KOPT-K1 (cell line): ENCODE data around the gene RFC2.
"Not testable (repeated sequence)": the region's sequence is repeated elsewhere in the genome, so short reads cannot be mapped to it uniquely, and the experiment has no call there.

Experiments
- H3K27ac ChIP-seq: fragments of 200-600 bp; sonication (generic); 2 replicates; pipeline ENCODE4 v1.5.1; 2016; ENCODE audit warnings: antibody characterized with exemption, mild to moderate bottlenecking, low read depth, low read length; ENCODE audit not compliant: poor library complexity, severe bottlenecking
- H3K36me3 ChIP-seq: fragments of 200-600 bp; sonication (generic); 2 replicates; pipeline ENCODE4 v1.5.1; 2017; ENCODE audit warnings: antibody characterized with exemption, mild to moderate bottlenecking, low read length, moderate library complexity; ENCODE audit not compliant: insufficient read depth
- H3K9me3 ChIP-seq: fragments of 200-600 bp; sonication (generic); 2 replicates; pipeline ENCODE4 v1.5.1; 2017; ENCODE audit warnings: antibody characterized with exemption, low read length, mild to moderate bottlenecking; ENCODE audit not compliant: insufficient read depth, poor library complexity, severe bottlenecking

RFC2 gene

DNA sequence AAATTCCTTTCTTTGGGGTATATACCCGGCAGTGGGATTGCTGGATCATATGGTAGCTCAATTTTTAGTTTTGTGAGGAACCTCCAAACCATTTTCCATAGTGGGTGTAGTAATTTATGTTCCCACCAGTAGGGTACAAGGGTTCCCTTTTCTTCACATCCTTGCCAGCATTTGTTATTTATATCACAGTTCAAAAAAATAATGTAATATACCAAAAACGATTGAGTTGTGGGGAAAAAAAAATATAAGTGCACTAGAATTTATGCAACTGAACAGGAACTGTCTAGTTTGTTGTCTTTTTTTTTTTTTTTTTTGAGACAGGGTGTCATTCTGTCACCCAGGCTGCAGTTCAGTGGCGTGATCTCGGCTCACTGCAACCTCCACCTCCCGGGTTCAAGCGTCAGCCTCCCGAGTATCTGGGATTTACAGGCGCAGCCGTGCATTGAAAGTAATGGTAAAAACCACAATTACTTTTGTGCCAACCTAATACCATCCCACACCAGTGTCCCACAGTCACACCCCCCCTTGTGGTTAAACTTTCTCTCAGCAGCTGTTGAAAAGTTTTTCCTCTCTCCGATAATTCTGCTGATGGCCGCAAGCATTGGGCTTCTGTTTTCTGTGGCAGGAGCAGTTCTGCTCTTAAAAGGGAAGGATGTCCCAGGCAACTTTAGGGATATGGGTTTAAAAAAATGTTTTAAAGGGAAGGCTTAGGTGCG lies 51.2 kb downstream of the RFC2 start:
- Histone ChIP-seq H3K27ac (no peak overlapping the region), H3K36me3 (peaks cover 19% of the 10 kb centered on the region), H3K9me3 (no peaks in the 10 kb centered on the region)

DNA sequence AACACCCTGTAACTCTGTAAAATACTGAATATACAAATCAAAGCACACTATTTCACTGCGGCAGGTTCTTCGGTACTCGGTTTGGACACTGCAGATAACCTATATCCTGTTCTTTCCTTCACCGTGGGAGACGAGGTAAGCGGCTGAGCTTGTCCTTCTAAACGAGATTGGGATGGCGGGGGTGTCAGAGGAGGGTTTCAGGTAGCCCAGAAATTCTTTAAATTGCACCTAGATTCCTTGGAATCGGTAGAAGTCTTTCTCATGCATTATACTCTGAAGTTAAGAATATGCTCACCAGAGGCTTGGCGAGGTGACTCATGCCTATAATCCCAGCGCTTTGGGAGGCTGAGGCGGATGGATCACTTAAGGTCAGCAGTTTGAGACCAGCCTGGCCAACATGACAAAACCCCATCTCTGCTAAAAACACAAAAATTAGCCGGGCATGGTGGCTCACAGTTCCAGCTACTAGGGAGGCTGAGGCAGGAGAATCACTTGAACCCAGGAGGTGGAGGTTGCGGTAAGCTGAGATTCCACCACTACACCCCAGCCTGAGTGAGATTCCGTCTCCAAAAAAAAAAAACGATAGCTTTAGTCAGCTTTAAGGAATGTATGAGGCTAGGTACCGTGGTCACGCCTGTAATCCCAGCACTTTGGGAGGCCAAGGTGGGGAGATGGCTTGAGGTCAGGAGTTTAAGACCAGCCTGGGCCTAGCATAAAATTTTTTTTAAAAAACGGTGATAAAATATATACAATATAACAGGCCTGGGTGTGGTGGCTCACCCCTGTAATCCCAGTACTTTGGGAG lies 54.4 kb downstream of the RFC2 start:
- Histone ChIP-seq H3K27ac (no peak overlapping the region), H3K9me3 (no peaks in the 10 kb centered on the region), H3K36me3 (peaks cover 50% of the 10 kb centered on the region)

- H3K9me3 ChIP-seq, result no peaks in the 10 kb centered on the region
These were observed 56.6 kb downstream of the RFC2 start for GRCh38 chr7:74197449-74198124.

DNA sequence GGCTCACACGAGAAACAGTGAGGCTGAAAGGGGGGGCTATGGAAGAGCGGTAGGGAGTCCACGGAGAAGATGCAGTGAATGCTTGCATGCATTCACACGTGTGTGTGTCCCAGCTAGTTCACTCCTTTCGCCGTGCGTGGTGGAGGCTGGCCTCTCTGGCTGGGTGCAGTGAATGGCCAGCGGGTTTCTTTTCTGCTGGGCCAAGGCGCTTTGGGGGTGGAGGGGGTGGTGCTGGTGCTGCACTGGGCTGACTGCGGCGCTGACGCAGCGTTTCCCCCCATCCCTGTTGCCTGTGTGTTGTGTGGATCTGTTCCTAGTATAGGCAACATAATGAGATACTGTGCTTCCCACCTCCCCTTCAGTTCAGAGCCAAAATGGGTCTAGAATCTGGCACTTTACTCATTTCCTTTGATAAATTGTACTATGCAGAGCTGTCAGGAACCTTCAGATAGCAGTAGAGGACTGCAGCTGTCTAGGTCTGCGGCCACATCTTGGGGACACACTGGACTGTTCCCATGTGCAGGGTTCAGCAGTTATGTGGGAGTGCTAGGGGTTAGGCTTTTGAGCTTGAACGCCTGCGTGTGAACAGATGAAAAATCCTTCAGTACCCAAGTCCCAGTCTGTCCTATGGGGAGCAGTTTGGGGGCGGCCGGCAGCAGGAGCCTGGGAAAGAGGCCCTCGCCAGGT lies 58.1 kb downstream of the RFC2 start:
- H3K9me3 ChIP-seq, H3K27ac ChIP-seq: not testable (repeated sequence)
- H3K36me3 ChIP-seq, result peaks cover 86% of the 10 kb centered on the region

More at GRCh38 chr7:74197449-74198124, 56.6 kb downstream of the RFC2 start:
- peaks cover 71% of the 10 kb centered on the region for H3K36me3 ChIP-seq
- H3K27ac ChIP-seq, result no peak overlapping the region

- H3K9me3 ChIP-seq, H3K27ac ChIP-seq: not testable (repeated sequence)
- peaks cover 94% of the 10 kb centered on the region for H3K36me3 ChIP-seq
These were observed 58.9 kb downstream of the RFC2 start for GRCh38 chr7:74195139-74195860.

GRCh38 chr7:74194686-74195085 lies 59.5 kb downstream of the RFC2 start:
- no peak overlapping the region for H3K27ac ChIP-seq
- peaks cover 97% of the 10 kb centered on the region for H3K36me3 ChIP-seq
- no peaks in the 10 kb centered on the region for H3K9me3 ChIP-seq

- H3K36me3 ChIP-seq, result peaks cover 97% of the 10 kb centered on the region
- H3K27ac ChIP-seq, result no peak overlapping the region
- no peaks in the 10 kb centered on the region for H3K9me3 ChIP-seq
These were observed 60.3 kb downstream of the RFC2 start for GRCh38 chr7:74193913-74194312.

GRCh38 chr7:74193054-74193453 lies 61.1 kb downstream of the RFC2 start:
- Histone ChIP-seq H3K9me3 (no peaks in the 10 kb centered on the region), H3K27ac (no peak overlapping the region), H3K36me3 (peaks cover 99% of the 10 kb centered on the region)

- Histone ChIP-seq H3K27ac (no peak overlapping the region), H3K36me3 (peaks cover 100% of the 10 kb centered on the region), H3K9me3 (no peaks in the 10 kb centered on the region)
These were observed 63.0 kb downstream of the RFC2 start for GRCh38 chr7:74191231-74191630.

- no peak overlapping the region for H3K27ac ChIP-seq
- H3K36me3 ChIP-seq, result peaks cover 100% of the 10 kb centered on the region
These were observed 63.9 kb downstream of the RFC2 start for GRCh38 chr7:74190259-74190658.

DNA sequence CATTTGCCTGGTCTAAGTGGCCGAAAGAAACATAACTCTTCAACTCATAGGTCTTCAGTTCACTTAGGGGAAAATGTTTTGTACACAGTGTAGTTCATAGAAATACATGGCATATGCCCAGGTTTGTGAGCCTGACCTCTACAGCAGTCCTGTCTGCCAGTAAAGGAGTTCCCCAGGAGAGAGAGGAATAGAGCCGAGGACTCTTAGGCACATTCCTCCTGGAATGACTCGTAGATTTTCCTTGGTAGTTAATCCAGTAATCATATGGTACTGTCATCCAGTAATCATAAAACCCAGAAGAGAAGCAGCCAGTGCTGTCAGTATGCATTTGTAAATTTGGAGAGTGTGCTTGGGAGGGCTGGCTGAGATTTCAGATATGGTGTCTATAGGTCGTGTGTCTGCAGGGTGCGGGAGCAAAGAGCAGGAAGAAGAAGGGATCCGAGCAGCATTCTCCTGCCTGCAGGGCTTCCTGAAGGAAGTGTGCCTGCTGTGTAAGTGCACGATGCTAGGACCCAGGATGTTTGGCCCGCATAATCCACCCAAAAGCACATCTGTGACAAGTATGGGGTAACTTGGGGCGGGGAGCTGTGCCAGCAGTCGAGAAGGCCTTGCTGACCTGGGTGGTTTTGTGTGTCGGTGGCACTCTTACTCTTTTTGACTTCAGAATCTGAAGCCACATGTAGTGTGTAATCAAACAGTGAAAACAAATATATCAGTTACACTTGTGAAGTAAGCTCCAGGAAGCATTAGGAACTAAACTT lies 66.1 kb downstream of the RFC2 start:
- Histone ChIP-seq H3K27ac (no peak overlapping the region), H3K9me3 (no peaks in the 10 kb centered on the region), H3K36me3 (peaks cover 100% of the 10 kb centered on the region)

More at GRCh38 chr7:74190259-74190658, 63.9 kb downstream of the RFC2 start:
- H3K9me3 ChIP-seq, result no peaks in the 10 kb centered on the region

- Histone ChIP-seq H3K36me3 (peaks cover 100% of the 10 kb centered on the region), H3K9me3 (no peaks in the 10 kb centered on the region), H3K27ac (no peak overlapping the region)
These were observed 68.6 kb downstream of the RFC2 start for GRCh38 chr7:74185636-74186035.

GRCh38 chr7:74185016-74185415 lies 69.2 kb downstream of the RFC2 start:
- H3K36me3 ChIP-seq, result peaks cover 100% of the 10 kb centered on the region
- no peak overlapping the region for H3K27ac ChIP-seq

More at GRCh38 chr7:74185016-74185415, 69.2 kb downstream of the RFC2 start:
- H3K9me3 ChIP-seq, result no peaks in the 10 kb centered on the region
